Upper lobe of left lung (tissue), 4 donors: ENCODE results near the gene RNF180.

Experiments
- EP300 ChIP-seq, 4 donors: sonication (generic); formaldehyde crosslinking; IDR thresholded peaks; one replicate each; pipeline ENCODE4 v1.5.1; 2017; ENCODE audit warnings: antibody characterized with exemption in 4 of 4, control low read depth in 2 of 4
- POLR2A ChIP-seq, 4 donors: fragments of 450-650 bp; IDR thresholded peaks; one replicate each; pipeline ENCODE4 v1.5.1; 2016 to 2017; ENCODE audit warnings: antibody characterized with exemption in 4 of 4, mild to moderate bottlenecking in 2 of 4
- POLR2AphosphoS5 ChIP-seq, 2 donors: sonication (generic); formaldehyde crosslinking; IDR thresholded peaks; one replicate each; pipeline ENCODE4 v1.5.1; 2017; ENCODE audit warnings: antibody characterized with exemption in 2 of 2
- TF ChIP-seq, protein P1 (sequence below), 6 experiments: fragments of 450-650 bp in 4 of 6; fragments of 200-600 bp in 2 of 6; sonication (generic) in 2 of 6; IDR thresholded peaks; one replicate each; pipeline ENCODE4 v1.5.1; 2016 to 2019; ENCODE audit warnings: antibody characterized with exemption in 6 of 6

DNA sequence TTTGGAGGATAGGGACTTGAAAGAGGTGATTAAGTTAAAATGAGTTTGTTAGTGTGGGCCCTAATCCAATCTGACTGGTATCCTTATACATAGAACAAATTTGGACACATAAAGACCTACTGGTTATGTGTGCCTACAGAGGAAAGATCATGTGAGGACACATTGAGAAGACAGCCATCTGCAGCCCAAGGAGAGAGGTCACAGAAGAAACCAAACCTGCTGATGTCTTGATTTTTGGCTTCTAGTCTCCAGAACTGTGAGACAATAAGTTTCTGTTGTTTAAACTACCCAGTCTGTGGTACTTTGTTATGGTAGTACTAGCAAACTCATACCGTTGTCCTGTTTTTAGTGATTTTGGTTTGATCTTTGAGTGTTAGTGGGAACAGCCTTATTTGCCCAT lies 18.3 kb downstream of the RNF180 start:
- no peak for TF ChIP-seq POLR2A (IDR thresholded peaks at IDR 0.05)
- TF ChIP-seq, protein P1, sequence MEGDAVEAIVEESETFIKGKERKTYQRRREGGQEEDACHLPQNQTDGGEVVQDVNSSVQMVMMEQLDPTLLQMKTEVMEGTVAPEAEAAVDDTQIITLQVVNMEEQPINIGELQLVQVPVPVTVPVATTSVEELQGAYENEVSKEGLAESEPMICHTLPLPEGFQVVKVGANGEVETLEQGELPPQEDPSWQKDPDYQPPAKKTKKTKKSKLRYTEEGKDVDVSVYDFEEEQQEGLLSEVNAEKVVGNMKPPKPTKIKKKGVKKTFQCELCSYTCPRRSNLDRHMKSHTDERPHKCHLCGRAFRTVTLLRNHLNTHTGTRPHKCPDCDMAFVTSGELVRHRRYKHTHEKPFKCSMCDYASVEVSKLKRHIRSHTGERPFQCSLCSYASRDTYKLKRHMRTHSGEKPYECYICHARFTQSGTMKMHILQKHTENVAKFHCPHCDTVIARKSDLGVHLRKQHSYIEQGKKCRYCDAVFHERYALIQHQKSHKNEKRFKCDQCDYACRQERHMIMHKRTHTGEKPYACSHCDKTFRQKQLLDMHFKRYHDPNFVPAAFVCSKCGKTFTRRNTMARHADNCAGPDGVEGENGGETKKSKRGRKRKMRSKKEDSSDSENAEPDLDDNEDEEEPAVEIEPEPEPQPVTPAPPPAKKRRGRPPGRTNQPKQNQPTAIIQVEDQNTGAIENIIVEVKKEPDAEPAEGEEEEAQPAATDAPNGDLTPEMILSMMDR (IDR thresholded peaks at IDR 0.05) = no peak
- TF ChIP-seq EP300 (IDR thresholded peaks at IDR 0.05) = no peak
- no peak for TF ChIP-seq POLR2AphosphoS5 (IDR thresholded peaks at IDR 0.05)
